Esophagus muscularis mucosa (tissue), 4 donors: ENCODE data around the gene ASTN2.

Experiments
- EP300 ChIP-seq: sonication (generic); formaldehyde crosslinking; IDR thresholded peaks from one replicate; pipeline ENCODE4 v1.6.1; 2017; ENCODE audit warnings: antibody characterized with exemption
- POLR2A ChIP-seq: fragments of 450-650 bp; IDR thresholded peaks from one replicate; pipeline ENCODE4 v1.6.1; 2017; ENCODE audit warnings: antibody characterized with exemption, moderate library complexity, mild to moderate bottlenecking, low read depth
- POLR2AphosphoS5 ChIP-seq, 2 donors: sonication (generic); formaldehyde crosslinking; IDR thresholded peaks; one replicate each; pipeline ENCODE4 v1.6.1; 2017; ENCODE audit warnings: antibody characterized with exemption in 2 of 2
- TF ChIP-seq, protein P1 (sequence below), 3 experiments: fragments of 200-600 bp in 2 of 3; fragments of 450-650 bp in 1 of 3; sonication (generic) in 2 of 3; IDR thresholded peaks; one replicate each; pipeline ENCODE4 v1.5.1; 2017 to 2019; ENCODE audit warnings: antibody characterized with exemption in 3 of 3, mild to moderate bottlenecking in 2 of 3, moderate library complexity in 1 of 3

DNA sequence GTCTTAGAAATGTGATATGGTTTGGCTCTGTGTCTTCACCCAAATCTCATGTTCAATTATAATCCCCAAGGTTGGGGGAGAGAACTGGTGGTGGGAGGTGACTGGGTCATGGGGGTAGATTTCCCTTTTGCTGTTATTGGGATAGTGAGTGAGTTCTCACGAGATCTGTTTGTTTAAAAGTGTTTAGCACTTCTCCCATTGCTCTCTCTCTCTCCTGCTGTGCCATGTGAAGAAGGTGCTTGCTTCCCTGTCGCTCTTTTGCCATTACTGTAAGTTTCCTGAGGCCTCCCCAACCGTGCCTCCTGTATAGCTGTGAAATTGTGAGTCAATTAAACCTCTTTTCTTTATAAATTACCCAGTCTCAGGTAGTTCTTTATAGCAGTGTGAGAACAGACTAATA is 203.6 kb downstream of the ASTN2 start:
- TF ChIP-seq POLR2A (no peak), POLR2AphosphoS5 (IDR thresholded peaks at IDR 0.05) (no peak), EP300 (no peak)
- TF ChIP-seq, protein P1, sequence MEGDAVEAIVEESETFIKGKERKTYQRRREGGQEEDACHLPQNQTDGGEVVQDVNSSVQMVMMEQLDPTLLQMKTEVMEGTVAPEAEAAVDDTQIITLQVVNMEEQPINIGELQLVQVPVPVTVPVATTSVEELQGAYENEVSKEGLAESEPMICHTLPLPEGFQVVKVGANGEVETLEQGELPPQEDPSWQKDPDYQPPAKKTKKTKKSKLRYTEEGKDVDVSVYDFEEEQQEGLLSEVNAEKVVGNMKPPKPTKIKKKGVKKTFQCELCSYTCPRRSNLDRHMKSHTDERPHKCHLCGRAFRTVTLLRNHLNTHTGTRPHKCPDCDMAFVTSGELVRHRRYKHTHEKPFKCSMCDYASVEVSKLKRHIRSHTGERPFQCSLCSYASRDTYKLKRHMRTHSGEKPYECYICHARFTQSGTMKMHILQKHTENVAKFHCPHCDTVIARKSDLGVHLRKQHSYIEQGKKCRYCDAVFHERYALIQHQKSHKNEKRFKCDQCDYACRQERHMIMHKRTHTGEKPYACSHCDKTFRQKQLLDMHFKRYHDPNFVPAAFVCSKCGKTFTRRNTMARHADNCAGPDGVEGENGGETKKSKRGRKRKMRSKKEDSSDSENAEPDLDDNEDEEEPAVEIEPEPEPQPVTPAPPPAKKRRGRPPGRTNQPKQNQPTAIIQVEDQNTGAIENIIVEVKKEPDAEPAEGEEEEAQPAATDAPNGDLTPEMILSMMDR (IDR thresholded peaks at IDR 0.05), result no peak
